Measurements from ENCODE around the gene SLC37A1.
A peak's percentile ranks its signal among the peaks of the same experiment; 100 is the strongest.

Gene SLC37A1

DNA sequence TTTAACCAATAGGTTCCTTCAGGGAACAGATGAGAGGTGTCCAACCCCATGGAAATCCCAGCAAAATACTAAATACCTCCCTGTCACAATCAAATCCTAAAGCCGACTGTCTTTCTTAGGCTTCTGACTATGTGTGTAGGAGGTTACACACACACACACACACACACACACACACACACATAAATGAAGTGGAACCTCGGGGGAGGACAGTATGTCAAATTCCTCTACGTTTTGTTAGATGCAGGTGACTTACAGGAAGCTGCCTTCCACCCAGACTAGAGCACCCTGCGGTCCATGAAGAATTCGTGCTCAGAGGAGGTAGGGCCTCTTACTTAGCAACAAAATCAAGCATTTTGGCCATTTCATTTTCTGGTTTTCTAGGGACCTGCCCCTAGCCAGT, 34.1 kb upstream of the SLC37A1 start:
- no peak for DNase-seq

DNA sequence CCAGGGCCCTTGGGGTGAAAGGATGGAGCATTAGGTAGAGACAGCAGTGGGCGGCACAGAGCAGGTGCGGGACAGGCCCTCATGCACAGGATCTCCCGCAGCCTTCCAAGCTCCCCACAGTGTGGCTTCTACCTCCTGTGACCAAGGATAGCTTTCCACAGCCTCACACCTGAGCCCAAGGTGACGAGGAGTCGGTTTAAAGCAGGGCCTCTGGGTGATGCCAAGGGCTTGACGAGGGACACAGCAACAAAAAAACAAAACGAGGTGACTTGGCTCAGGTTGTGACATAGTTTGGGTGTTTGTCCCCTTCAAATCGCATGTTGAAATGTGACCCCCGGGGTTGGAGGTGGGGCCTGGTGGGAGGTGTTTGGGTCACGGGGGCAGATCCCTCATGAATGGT, 32.9 kb upstream of the SLC37A1 start:
- no peak for DNase-seq

DNA sequence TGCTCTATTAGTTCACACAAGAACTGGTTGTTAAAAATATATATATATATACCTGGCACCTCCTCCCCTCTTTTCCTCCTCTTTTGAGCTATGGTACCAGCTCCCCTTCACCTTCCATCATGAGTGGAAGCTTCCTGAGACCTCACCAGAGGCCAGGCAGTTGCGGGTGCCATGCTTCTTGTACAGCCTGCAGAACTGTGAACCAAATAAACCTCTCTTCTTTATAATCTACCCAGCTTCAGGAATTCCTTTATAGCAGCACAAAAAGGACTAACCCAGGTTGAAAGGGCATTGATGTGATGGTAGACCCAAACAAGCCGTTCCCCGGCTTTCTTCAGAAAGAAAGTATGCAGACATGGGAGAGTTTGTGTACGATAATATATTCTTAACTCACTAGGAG, 32.5 kb upstream of the SLC37A1 start:
- no peak for DNase-seq

DNA sequence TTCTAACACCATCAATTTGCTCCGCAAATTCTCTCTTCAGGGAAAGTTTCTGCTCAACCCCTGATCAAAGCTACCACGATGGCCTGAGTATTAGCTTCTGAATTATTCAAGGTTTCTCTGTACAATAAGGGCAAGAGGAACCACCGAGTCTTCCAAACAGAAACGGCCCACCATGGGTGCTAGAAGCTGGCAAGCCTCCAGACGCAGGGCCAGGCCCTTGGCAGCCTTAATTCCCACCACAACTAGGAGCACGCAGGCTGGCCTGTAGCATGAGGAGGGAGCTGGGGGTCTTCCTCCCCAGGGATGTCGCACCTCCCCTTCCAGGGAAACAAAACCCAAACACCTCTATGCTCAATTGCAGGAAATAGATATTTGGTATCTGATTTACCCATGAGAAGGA, 28.7 kb upstream of the SLC37A1 start:
- DNase-seq, result no peak

DNA sequence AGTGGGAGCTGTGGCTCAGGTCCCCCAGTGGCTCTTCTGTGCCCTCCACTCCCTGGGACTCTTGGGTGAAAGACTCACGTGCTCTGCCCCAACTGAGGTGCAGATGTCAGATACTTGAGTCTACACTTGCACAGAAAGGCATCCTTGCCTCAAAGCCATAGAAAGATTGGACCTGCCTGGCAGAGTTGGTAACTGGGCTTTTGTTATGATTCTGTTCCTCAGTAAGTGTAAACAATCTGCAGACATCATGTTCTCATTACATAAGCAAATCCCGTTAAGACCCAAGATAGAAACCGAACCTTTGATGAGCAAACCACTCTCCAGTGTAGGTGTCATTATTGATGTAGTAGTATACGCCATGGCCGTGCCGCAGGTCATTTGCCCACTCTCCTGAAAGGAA, 27.6 kb upstream of the SLC37A1 start:
- DNase-seq, result no peak

DNA sequence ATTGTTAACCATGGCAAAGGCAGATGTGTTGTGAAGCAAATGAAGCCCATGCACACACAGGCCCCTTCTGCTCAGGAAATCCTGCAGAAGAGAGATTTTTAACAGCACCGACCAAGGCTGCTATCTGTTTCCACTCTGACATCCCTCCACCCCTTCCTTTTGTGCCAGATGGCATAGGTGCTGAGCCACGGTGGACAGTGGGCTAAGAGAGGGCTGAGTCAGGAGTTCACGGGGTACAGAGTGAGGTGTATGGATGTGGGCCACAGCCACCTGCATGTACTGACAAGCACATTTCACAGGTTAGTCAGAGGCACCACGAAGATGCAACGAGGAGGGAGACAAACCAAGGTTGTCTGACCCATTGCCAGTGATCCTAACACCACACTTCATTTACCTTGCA, 27.1 kb upstream of the SLC37A1 start:
- DNase-seq, result no peak

DNA sequence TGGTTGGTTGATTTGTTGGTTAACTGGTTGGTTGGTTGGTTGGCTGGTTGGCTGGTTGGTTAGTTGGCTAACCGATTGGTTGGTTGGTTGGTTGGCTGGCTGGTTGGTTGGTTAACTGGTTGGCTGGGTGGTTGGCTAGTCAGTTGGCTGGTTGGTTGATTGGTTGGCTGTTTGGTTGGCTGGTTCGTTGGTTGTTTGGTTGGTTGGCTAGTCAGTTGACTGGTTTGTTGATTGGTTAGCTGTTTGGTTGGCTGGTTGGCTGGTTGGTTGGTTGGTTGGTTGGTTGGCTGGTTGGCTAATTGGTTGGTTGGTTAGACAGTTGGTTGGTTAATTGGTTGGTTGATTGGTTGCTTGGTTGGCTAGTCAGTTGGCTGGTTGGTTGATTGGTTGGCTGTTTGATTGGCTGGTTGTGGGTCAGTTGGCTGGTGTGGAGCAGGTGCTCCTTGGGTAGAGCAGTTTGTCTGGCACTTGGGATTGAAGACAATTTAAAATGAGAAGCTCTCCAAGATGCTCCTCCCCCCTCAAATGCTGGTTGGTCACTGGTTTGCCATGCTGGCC, 24.6 kb upstream of the SLC37A1 start:
- DNase-seq, result no peak

DNA sequence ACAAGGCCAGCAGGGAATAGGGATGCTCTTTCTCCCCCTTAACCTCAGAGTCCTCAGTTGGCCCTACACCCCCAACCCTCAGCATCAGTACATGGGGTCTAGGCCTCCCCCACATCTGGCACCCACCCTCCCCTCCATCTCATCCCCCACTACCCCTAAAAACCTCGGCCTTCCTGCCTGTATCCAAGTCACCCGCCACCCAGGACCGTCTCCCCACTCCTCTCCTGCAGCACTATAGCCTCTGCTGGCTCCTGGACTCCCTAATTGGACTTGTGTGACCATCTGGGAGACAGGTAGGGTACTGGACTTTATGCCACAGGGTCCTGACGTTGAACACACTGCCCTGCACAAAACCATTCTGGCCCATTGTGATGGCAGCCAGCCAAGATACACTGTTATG, 23.7 kb upstream of the SLC37A1 start:
- DNase-seq, result no peak

GRCh38 chr21:42490720-42491119, 22.9 kb upstream of the SLC37A1 start:
- no peak for DNase-seq

- no peak for DNase-seq
Measured at GRCh38 chr21:42491328-42491727, 22.3 kb upstream of the SLC37A1 start.

DNA sequence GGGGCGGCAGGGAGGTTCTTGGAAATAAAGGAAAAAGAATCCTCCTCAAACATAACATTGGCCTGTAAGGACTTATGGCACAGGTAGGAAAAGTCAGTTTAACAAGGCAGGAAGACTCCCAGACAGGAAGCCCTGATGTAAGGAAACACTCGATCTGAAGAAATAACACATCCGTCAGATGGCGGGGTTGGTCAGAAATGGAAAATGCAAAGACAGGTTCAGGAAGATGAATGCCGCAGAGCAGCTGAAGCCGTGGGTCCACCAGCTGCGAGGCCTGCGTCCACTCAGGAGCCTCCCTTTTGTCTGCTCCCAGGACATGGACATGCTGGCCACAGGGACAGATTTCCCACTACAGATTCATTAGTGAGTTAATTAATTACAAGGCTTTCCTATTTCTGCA, 21.5 kb upstream of the SLC37A1 start:
- no peak for DNase-seq

DNA sequence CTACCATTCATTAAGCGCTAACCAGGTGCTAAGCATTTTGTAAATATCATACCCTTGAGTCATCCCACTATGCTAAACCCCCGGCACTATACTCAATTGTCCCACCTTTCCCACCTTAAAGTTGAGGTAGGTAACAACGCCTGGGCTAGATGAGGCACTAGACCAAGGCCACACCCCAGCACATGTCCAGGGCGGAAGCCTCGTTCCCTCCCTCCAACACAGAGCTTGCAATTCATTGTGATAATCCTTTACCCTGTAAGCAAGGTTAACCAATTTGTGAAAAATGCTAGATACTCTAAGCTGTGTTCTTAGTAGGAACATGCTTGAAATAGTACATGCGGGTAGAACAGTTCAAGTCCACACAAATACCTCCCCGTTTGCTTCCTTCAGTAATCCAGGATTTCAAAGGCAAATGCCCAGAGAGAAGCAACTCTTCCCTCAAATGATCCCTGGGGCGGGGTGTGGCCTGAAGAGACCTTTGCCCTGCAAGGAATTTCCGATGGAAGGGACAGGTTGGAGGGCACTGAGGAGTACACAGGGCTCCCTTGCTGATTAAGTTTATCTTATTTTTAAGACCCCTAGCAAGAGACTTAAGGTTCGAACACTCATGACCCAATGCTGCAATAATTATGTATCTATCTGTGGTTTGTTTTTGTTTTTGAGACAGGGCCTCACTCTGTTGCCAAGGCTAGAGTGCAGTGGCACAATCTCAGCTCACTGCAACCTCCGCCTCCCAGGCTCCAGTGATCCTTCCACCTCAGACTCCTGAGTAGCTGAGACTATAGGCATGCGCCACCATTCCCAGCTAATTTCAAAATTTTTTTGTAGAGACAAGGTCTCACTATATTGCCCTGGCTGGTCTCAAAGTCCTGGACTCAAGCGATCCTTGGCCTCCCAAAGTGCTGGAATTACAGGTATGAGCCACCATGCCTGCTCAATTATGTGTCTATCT, 20.3 kb upstream of the SLC37A1 start:
- no peak for DNase-seq

- no peak for DNase-seq
Measured at GRCh38 chr21:42495027-42495426, 18.6 kb upstream of the SLC37A1 start.

DNA sequence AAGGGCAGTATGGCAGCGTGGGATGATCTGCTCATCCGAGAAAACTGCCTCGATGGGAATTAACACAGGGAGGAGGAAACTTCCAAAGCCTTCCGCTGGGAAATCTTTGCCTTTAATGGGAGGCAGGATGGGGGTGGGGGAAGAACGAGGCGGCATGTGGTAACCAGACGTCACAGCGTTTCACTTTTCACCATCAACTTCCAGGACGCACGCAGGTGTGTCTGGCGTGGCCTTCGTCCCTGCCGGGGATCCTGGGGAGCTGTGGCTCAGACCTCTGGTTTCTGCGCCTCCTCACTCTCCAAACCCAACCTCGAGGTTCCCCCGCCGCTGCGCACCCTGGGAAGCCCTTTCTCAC, 17.9 kb upstream of the SLC37A1 start:
- no peak for DNase-seq

DNA sequence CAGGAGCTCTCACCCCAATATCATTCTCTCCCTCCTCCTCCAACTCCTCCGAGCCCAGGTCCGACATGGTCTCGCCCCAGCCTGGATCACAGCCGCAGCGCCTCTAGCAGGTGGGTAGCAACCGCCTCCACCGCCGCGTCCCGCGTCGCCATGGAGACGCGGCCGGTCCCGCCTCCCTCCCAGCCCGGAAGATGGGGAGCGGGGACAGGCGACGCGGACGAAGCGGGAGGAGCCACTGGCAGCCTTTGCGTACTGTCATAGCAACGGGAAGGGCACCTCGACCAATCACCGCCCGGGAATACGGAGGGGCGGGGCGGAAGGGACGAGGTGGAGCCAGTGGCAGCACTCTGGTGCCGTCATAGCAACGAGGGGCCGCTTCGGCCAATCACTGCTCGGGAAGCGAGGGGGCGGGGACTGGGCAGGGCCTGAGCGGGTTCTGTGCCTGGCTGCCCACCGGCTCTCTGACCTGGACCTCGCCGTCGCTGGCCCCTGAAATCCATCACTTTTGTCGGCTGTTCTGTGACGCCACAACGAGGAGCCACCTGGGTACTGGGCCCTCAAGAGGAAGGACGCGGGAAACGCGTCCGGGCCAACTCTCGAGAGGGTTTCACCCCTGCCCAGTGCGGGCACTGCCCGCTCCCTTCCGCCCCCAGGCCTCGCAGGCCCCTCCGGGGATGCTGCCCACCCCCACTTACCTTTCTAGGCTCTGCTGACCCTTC, 17.4 kb upstream of the SLC37A1 start, which contains the start of gene RSPH1:
TSS of gene RSPH1 (minus strand) at position 105 of the 719 bp plus-strand sequence. CDS start at position 67, 38 bp downstream.
- peak; percentile 99 for DNase-seq

GRCh38 chr21:42496839-42497202, 16.8 kb upstream of the SLC37A1 start:
- DNase-seq, result no peak

GRCh38 chr21:42498012-42498411, 15.6 kb upstream of the SLC37A1 start:
- DNase-seq, result no peak

- DNase-seq, result no peak
Measured at GRCh38 chr21:42499444-42500112, 14.1 kb upstream of the SLC37A1 start.

GRCh38 chr21:42500225-42500624, 13.4 kb upstream of the SLC37A1 start:
- DNase-seq, result no peak

DNA sequence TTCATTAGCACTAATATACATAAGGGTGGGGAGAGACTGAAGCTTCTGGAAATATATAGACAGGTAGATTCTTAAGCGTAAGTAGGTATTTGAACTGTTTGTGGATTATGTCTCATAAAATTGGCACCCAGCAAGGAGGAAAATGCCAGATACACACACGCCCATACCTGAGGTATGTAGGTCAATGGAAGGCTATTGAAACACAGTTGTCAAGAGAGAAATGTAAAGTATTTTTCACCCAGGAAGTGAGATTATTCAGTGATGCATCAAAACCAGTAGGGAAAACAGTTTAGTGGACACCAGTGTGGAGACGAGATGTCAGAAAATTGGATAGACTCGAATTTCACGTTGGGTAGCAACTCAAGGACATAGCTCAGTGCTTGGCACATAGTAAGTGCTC, 12.9 kb upstream of the SLC37A1 start:
- DNase-seq, result no peak

DNA sequence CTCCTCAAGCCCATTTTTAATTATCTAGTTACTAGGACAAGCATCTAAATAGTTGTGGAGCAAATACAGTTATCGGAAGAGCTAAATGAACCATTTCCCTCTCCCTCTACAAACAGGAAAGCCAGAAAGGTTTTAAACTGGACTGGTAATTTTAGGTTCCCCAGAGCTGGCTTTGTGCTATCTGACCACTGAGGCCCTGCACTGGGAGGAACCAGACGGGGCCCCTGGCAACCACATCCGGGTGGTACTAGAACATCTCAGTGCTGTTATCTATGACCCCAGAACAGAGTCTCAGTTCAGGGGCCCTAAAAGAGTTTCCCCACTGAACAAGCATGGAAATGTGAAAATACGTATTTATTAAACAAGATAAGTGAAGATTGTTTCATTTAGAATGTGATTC, 9.9 kb upstream of the SLC37A1 start:
- DNase-seq, result no peak

DNA sequence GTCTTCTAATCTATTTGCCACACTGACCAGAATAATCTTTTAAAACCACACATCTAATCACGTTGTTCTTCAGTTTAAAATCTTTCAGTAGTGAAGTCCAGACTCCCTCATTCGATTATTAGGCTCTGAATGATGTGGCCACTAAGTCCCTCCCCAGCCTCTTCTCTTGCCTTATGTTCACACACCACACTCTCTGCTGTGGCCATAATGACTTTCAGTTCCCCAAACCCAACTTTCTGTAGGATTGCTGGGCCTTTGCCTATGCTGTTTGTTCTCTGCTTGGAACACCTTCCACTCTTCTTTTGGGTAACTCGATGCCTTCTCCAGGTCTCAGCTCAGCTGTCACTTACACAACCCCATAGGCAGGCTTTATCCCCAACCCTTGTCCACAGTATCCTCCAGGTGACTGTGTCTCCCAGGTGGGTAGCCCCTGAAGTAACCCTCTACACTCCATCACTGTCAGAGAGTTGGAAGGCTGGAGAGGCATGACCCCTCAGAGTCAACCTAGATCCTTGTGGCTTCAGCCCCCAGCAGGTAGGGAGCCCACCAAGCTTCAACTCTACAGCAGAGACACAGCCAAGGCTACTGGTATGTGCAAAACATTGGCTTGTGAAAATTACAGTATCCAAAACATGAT, 8.4 kb upstream of the SLC37A1 start:
- no peak for DNase-seq

DNA sequence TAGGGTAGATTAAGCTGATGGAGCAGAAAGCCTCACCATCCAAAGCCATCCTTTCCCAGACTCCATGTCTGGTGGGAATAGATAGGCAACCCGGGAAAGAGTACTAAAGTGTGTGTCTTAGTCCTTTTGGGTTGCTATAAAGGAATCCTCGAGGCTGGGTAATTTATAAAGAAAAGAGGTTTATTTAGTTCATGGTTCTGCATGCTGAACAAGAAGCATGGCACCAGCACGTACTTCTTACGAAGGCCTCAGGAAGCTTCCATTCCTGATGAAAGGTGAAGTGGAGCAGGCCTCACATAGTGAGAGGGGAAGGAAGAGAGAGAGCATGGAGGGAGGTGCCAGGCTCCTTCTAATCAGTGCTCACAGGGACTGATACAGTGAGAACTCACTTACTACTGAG, 6.2 kb upstream of the SLC37A1 start:
- no peak for DNase-seq

All from activated CD4-positive, alpha-beta T cell treated with anti-CD3 and anti-CD28 coated beads, Interleukin-2, amount 50 U/mL, for 16 hours (primary cell).